Rectal smooth muscle tissue (tissue), 1 donor: ENCODE data around the gene BEX4.

ENCODE experiments used
- H3K27ac ChIP-seq: one replicate; pipeline ENCODE4 v1.7.0; 2013; ENCODE audit warnings: low read depth, low read length, inconsistent platforms
- H3K27me3 ChIP-seq: one replicate; pipeline ENCODE4 v1.7.0; 2013; ENCODE audit warnings: low read length; ENCODE audit not compliant: control insufficient read depth, insufficient read depth
- H3K36me3 ChIP-seq: one replicate; pipeline ENCODE4 v1.7.0; 2013; ENCODE audit warnings: low read length; ENCODE audit not compliant: control insufficient read depth, insufficient read depth
- H3K4me1 ChIP-seq: one replicate; pipeline ENCODE4 v1.7.0; 2013; ENCODE audit warnings: low read length; ENCODE audit not compliant: control insufficient read depth, insufficient read depth
- H3K4me3 ChIP-seq: one replicate; pipeline ENCODE4 v1.7.0; 2013; ENCODE audit warnings: low read length
- H3K9ac ChIP-seq: one replicate; pipeline ENCODE4 v1.7.0; 2013; ENCODE audit warnings: low read length

Gene BEX4

DNA sequence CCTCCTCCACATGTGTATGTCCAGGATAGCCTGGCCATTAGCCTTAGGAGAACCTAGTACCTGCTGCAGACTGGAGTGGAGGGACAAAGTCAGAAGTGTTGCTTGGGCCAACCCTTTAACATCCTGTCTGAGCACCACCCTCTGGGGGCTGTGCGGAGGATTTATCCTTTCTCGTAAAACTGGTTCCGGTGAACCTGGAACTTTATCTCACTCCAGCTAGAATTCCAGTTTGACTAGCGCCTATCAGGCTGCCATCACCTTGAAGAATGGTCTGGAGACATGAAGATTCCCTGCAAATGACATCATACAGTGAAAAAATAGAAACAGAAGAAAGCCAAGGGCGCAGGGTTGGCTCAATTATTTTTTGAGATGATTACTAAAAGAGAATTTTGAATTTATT, 36.1 kb downstream of the BEX4 start:
- Histone ChIP-seq H3K27ac (no peak overlapping the region), H3K4me3 (no peak overlapping the region), H3K9ac (no peak overlapping the region), H3K4me1 (no peaks in the 10 kb centered on the region), H3K27me3 (no peaks in the 10 kb centered on the region), H3K36me3 (no peaks in the 10 kb centered on the region)

DNA sequence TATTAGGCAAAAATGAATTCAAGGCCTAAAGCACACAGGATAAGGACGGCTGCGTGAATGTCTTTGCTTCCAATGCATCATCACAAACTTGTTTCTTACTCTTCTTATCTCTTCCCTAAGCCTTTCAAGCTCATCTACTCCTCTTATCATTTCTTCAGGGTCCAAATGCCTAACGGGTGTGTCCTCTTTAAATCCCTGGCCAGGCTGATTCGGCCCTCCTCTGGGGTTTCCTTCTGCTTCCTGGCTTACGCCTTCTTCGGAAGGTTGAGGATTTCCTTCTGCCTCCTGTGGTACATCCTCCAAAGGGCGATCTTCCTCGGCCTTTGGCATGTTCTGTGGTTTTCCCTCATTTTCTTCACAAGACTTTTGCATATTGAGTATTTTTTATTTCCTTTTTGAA, 38.7 kb downstream of the BEX4 start:
- Histone ChIP-seq H3K4me1 (no peaks in the 10 kb centered on the region), H3K9ac (no peak overlapping the region), H3K36me3 (no peaks in the 10 kb centered on the region), H3K27ac (peak overlapping the region; percentile 89), H3K4me3 (peak overlapping the region; percentile 69), H3K27me3 (no peaks in the 10 kb centered on the region)

DNA sequence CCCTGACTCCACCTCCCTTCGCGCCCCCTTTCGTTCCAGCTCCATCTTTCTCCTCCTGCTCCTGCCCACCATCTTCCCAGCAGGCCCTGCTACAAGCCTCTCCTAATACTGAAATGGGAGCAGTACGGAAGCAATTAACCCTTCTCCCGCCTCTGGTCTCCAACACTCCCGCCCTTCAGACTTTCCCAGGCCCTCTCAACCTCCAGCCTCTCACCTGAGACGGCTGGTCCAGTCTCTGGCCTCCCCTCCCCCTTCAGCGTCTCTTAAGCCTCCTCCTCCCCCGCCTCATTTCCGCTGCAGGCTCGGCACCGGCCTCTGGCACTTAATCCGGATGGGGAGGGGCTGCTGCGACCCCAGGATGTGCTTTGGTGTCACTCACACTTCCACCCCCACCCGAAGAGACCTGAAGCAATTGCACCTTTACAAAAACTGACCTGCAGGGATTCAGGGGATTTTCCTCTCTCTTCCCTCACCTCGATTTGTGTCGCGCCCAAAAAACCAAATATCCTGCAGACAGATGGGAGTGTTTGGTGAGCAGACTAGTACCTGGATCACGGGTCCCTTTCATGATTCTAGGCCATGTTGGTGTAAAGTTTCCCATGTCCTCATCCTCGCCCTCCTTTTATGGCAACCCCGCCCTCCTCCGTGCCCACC, 39.4 kb downstream of the BEX4 start:
- Histone ChIP-seq H3K4me1 (no peaks in the 10 kb centered on the region), H3K36me3 (no peaks in the 10 kb centered on the region), H3K9ac (peak overlapping the region; percentile 63), H3K27ac (peak overlapping the region; percentile 89), H3K4me3 (peak overlapping the region; percentile 69), H3K27me3 (no peaks in the 10 kb centered on the region)

DNA sequence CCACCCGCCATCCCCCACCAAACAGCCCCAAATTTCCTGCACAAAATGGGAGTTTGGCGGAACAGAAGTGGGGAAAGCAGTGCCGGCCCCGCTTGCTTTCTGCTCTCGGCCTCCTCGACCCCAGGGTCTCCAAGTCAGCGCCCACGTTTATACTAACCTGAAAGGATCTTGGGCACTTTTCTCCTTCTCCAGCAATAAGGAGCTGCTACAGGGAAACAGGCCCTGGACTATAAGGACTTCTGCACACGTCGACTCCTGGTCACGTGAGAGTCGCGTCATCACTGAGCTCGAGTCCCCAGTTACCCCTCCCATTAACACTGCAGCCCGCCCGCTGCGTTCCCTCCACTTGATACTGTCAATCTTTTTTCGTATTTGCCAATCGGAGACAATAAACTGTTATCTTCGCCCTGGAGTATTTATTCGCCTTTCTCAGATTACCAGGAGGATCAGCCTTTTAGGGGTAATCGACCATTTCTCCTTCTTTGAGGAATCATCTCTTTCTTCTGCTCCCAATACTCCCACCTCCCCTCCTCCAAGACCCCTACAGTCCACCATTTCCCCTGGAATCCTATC, 40.1 kb downstream of the BEX4 start, which contains the start of gene TCEAL8:
Gene TCEAL8 (minus strand): TSS at position 235 of the 573 bp plus-strand sequence. CDS start 1,176 bp downstream, outside the sequence.
- Histone ChIP-seq H3K27me3 (no peaks in the 10 kb centered on the region), H3K36me3 (no peaks in the 10 kb centered on the region), H3K4me1 (no peaks in the 10 kb centered on the region), H3K27ac (peak within 1 kb of the TSS; percentile 89), H3K4me3 (peak within 1 kb of the TSS; percentile 69), H3K9ac (peak within 1 kb of the TSS; percentile 63)

DNA sequence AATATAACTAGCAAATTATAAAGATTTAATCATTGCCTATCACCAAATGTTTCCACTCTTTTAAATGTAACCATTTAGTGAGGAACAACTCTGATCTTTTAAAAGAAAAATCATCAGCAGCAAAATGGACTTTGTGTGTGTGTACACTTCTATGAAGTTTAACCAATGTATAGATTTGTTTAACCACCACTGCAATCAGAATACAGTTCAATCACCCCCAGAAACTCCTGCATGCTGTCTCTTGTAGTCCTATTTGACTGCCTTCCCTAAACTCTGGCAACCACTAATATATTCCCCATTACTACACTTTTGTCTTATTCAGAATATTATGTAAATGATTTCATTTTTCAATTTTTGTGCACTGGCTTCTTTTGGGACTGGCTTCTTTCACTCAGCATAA, 41.7 kb downstream of the BEX4 start:
- Histone ChIP-seq H3K36me3 (no peaks in the 10 kb centered on the region), H3K9ac (no peak overlapping the region), H3K27me3 (no peaks in the 10 kb centered on the region), H3K4me1 (no peaks in the 10 kb centered on the region), H3K4me3 (no peak overlapping the region), H3K27ac (no peak overlapping the region)

DNA sequence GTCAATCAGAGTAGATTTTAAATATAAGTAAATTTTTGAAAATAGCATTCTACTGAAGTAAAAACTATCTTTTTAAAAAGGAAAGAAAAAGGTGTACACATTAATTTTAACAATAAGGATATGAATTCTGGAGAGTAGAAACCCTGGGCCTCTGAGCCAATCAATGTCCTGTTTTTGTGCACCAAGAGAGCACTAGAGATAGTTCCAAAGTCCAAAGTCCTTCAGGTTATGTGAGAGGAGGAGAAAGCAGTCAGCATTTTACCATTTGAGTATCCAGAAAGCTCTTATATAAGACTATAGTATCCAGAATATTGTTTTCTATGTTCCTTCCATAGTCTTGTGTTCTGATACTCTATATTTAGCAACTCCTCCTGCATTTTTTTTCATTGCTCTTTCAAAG, 43.4 kb downstream of the BEX4 start:
- Histone ChIP-seq H3K9ac (no peak overlapping the region), H3K36me3 (no peaks in the 10 kb centered on the region), H3K4me1 (no peaks in the 10 kb centered on the region), H3K27me3 (no peaks in the 10 kb centered on the region), H3K27ac (no peak overlapping the region), H3K4me3 (no peak overlapping the region)
